LNCAP (cell line): ENCODE measurements around the gene APLP2.

Experiments
- TF ChIP-seq, protein P1 (sequence below): fragments of 450-650 bp; IDR thresholded peaks from 2 replicates; pipeline ENCODE4 v1.5.1; 2017; ENCODE audit warnings: mild to moderate bottlenecking

Gene APLP2

DNA sequence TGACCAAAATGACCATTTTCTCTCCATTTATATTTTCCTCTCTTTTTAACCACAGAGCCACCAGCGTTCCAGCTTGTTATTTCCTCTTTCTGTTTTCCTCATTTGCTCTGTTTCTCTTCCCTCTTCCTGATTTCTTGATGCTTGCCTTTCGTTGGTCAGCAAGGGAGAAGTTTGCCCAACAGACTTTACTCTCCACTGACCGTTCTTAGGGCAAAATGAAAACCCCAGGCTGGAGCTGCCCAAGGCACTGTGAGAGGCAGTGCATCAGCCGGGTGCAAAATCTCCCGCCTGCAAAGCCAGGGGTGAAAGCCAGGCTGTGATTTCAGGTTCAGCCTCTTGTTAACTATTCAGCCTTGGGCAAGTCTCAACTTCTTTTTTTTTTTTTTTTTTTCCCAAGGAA, 26.1 kb upstream of the APLP2 start:
- TF ChIP-seq, protein P1, sequence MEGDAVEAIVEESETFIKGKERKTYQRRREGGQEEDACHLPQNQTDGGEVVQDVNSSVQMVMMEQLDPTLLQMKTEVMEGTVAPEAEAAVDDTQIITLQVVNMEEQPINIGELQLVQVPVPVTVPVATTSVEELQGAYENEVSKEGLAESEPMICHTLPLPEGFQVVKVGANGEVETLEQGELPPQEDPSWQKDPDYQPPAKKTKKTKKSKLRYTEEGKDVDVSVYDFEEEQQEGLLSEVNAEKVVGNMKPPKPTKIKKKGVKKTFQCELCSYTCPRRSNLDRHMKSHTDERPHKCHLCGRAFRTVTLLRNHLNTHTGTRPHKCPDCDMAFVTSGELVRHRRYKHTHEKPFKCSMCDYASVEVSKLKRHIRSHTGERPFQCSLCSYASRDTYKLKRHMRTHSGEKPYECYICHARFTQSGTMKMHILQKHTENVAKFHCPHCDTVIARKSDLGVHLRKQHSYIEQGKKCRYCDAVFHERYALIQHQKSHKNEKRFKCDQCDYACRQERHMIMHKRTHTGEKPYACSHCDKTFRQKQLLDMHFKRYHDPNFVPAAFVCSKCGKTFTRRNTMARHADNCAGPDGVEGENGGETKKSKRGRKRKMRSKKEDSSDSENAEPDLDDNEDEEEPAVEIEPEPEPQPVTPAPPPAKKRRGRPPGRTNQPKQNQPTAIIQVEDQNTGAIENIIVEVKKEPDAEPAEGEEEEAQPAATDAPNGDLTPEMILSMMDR = no peak

DNA sequence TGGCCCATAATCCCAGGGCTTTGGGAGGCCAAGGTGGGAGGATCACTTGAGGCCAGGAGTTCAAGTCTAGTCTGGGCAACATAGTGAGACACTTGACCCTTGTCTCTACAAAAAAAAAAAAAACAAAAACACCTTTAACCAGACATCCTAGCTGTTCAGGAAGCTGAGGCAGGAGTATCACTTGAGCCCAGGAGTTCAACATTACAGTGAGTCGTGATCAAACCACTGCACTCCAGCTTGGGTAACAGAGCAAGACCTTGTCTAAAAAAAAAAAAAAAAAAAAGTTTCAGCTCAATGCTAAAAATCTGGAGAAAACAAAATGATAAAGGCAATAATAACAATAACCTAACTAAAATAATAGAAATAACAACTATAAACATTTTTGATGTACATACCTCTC, 22.6 kb upstream of the APLP2 start:
- TF ChIP-seq, protein P1 = no peak

DNA sequence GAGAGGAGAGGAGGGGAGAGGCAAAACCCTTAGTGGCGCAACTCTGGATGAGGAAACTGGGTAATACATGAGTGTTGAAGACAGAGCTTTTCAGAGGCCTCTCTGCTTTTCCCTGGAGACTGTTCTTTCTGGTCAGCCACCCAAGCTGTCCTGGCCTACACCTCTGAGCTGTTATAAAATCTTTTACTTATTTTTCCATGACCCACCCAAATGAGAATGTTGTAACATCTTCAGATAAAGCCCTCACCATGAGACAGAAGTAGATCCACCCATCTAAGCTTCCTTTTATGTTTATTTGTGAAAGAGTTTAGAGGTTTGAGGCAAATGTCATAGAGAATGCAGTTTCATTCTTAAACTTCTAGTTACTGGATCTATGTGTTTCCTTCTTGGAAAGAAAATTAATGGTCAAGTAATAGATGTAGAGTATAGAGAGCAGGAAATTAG, 20.3 kb upstream of the APLP2 start:
- TF ChIP-seq, protein P1 = no peak

DNA sequence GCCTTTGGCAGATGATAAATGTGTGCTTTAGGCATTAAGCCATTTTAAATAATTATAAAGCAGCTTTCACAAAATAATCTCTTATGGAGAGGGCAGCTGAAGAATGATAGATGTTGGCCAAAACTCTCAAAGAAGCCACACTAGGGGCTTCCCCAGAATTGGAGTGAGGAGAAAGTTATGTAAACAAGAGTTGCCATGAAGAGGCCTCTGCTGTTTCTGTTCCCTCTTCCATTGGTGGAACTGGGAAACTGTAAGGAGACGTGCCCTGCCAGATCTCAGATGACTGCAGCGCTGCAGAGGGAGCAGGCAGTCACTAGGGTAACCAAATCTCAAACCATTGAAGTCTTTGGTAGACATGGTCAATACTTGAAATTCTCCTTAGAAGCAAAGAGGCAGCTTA, 19.4 kb upstream of the APLP2 start:
- TF ChIP-seq, protein P1 = no peak

DNA sequence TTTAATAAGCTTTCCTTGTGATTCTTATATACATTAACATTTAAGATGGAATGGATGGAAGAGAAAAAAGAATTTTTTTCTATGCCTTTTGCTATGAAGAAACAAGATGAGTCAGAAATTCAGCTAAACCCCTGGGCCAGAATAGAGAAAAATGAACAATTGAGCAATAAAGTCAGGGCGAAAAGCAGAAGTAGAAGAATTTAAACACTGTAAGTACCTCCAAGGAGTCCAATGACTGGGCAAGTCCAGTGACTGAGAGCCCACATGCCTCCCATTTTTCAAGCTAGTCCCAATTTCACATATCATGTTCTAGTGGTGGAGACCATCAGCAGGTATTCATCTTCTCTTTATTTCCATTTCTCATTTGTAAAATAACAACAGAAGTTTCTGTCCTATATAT, 18.6 kb upstream of the APLP2 start:
- TF ChIP-seq, protein P1 = no peak

DNA sequence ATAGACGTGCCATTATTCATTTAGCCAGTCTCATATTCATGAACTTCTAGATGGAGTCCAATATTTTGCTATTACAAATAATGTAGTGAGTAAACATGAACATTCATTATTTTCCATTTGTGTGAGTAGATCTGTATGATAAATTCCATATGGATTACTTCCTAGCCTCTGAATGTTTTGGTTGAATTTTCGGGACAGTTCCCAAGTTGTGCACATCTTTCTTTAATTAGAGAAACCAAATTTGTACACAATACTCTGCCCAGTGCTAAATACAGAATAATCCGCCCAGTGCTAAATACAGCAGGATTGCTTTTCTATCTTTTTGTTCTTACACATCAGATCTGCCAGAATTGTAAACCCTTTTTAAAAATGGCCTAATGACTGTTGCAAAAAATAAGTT, 17.1 kb upstream of the APLP2 start:
- TF ChIP-seq, protein P1 = no peak

DNA sequence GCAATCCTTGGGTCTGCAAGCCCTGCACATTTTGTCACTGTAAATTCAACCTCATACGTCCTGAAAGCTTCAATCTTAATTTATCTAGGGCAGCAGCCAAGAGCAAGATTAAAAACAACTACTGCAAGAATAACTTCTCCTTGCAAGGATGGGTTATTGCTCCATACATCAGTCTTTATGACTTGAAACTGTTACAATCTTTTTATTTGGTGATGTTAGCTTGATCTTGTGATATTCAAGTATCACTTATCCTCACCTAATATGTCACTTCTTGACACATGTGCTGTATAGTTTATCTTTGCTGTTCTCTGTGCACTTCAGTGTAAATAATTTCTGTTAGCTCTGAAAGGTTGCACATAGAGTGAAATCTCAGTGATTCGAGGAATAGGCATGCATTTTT, 14.7 kb upstream of the APLP2 start:
- TF ChIP-seq, protein P1 = no peak

DNA sequence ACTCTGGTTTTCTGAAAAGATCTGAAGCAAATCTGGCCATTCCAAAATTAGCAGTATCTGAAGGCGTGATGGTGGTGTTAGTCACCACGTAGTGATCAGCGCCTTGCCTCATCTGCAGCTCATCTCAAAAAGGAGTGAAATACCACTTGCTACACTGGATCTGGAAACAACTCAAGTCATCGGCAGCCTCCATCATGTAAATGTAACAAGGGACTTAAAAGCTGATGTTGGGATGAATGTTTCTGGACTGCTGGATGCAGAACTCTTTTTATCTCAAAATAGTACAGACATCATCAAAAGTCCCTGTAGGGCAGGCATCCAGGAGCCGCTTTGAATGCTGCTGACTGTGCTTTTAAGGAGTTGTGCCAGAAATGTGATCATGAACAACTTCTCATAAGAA, 14.1 kb upstream of the APLP2 start:
- TF ChIP-seq, protein P1 = no peak
